NB4 (cell line): ENCODE results near the gene TMEM218.
A peak's percentile ranks its signal among the peaks of the same experiment; 100 is the strongest.

Experiments used
- DNase-seq: peaks from one replicate; pipeline ENCODE4 v3.0.0; 2010; ENCODE audit warnings: low read depth
- H3K4me3 ChIP-seq: one replicate; pipeline ENCODE4 v1.5.1; 2011; ENCODE audit warnings: mild to moderate bottlenecking, low read depth, low read length, moderate library complexity
- CTCF ChIP-seq: IDR thresholded peaks from one replicate; pipeline ENCODE4 v1.5.1; 2012; ENCODE audit warnings: low read depth, low read length
- MAX ChIP-seq: IDR thresholded peaks from 2 replicates; pipeline ENCODE4 v1.6.1; 2011; ENCODE audit warnings: low read depth, low read length
- MYC ChIP-seq: IDR thresholded peaks from 2 replicates; pipeline ENCODE4 v1.6.1; 2011; ENCODE audit warnings: low read depth, low read length
- POLR2A ChIP-seq: IDR thresholded peaks from 2 replicates; pipeline ENCODE4 v1.6.1; 2011; ENCODE audit warnings: mild to moderate bottlenecking; ENCODE audit not compliant: insufficient read length; ENCODE audit errors: extremely low read depth

Gene TMEM218

GRCh38 chr11:125078016-125078415 lies 33.4 kb downstream of the TMEM218 start:
- no peak for DNase-seq
- TF ChIP-seq CTCF = no peak
- no peak for TF ChIP-seq MAX
- TF ChIP-seq POLR2A = no peak
- no peak for TF ChIP-seq MYC

GRCh38 chr11:125076378-125076945 lies 35.0 kb downstream of the TMEM218 start:
- no peak for DNase-seq
- TF ChIP-seq CTCF (no peak), MAX (no peak), MYC (no peak), POLR2A (no peak)
- H3K4me3 ChIP-seq = no peak overlapping the region

More at GRCh38 chr11:125078016-125078415, 33.4 kb downstream of the TMEM218 start:
- no peak overlapping the region for H3K4me3 ChIP-seq

GRCh38 chr11:125075900-125076317 lies 35.5 kb downstream of the TMEM218 start:
- TF ChIP-seq MYC (no peak), CTCF (peak; percentile 9), POLR2A (no peak), MAX (no peak)
- H3K4me3 ChIP-seq = no peak overlapping the region
- DNase-seq = no peak

GRCh38 chr11:125075242-125075625 lies 36.2 kb downstream of the TMEM218 start:
- no peak for DNase-seq
- TF ChIP-seq MYC (no peak), MAX (no peak), CTCF (no peak), POLR2A (no peak)

GRCh38 chr11:125074511-125075241 lies 36.8 kb downstream of the TMEM218 start:
- no peak for TF ChIP-seq MYC
- no peak for TF ChIP-seq CTCF
- no peak for TF ChIP-seq POLR2A
- TF ChIP-seq MAX = no peak
- no peak overlapping the region for H3K4me3 ChIP-seq
- DNase-seq = no peak

More at GRCh38 chr11:125075242-125075625, 36.2 kb downstream of the TMEM218 start:
- no peak overlapping the region for H3K4me3 ChIP-seq
